Body of pancreas (tissue), 4 donors: ENCODE data around the gene SCUBE1.

Experiments
- CTCF ChIP-seq, 7 experiments: fragments of 450-650 bp in 4 of 7; fragments of 200-600 bp in 3 of 7; sonication (generic) in 3 of 7; IDR thresholded peaks; one replicate each; pipeline ENCODE4 v1.5.1; 2016 to 2019; ENCODE audit warnings: antibody characterized with exemption in 7 of 7
- POLR2A ChIP-seq, 3 donors: fragments of 450-650 bp; IDR thresholded peaks; one replicate each; pipeline ENCODE4 v1.6.1; 2016; ENCODE audit warnings: antibody characterized with exemption in 3 of 3, mild to moderate bottlenecking in 2 of 3

GRCh38 chr22:43351966-43352345 is 8.8 kb upstream of the SCUBE1 start:
- TF ChIP-seq CTCF (IDR thresholded peaks at IDR 0.05) (no peak), POLR2A (IDR thresholded peaks at IDR 0.05) (no peak)
